Neutrophil (primary cell): ENCODE measurements around the gene FAM227A.

ENCODE experiments used
- H3K27ac ChIP-seq: fragments of 200-600 bp; sonication (generic); 2 replicates; pipeline ENCODE4 v1.5.1; 2016; ENCODE audit warnings: mild to moderate bottlenecking, moderate library complexity
- H3K27me3 ChIP-seq: fragments of 200-600 bp; sonication (generic); 2 replicates; pipeline ENCODE4 v1.6.0; 2016; ENCODE audit warnings: mild to moderate bottlenecking
- H3K36me3 ChIP-seq: fragments of 200-600 bp; sonication (generic); 2 replicates; pipeline ENCODE4 v1.5.1; 2017
- H3K4me1 ChIP-seq, 2 experiments: fragments of 200-600 bp in 1 of 2; sonication (generic) in 1 of 2; 1 replicate in 1 of 2; 2 replicates in 1 of 2; pipeline versions ENCODE4 v1.5.1 to v1.6.1; 2013 to 2016; ENCODE audit warnings: low read depth in 1 of 2, low read length in 1 of 2, mild to moderate bottlenecking in 1 of 2, moderate library complexity in 1 of 2; ENCODE audit not compliant: control insufficient read depth in 1 of 2, insufficient read depth in 1 of 2
- H3K4me3 ChIP-seq, 2 experiments: fragments of 200-600 bp in 1 of 2; sonication (generic) in 1 of 2; 1 replicate in 1 of 2; 2 replicates in 1 of 2; pipeline ENCODE4 v1.5.1; 2013 to 2016; ENCODE audit warnings: low read depth in 1 of 2, low read length in 1 of 2, mild to moderate bottlenecking in 1 of 2, moderate library complexity in 1 of 2
- H3K9me3 ChIP-seq: fragments of 200-600 bp; sonication (generic); 2 replicates; pipeline ENCODE4 v1.5.1; 2016
- CTCF ChIP-seq: fragments of 200-600 bp; sonication (generic); IDR thresholded peaks from 2 replicates; pipeline ENCODE4 v1.5.1; 2016; ENCODE audit warnings: antibody characterized with exemption

FAM227A gene

GRCh38 chr22:38684895-38685294, 28.7 kb upstream of the FAM227A start:
- TF ChIP-seq CTCF = no peak
- Histone ChIP-seq H3K4me3 (no peak overlapping the region), H3K9me3 (no peaks in the 10 kb centered on the region), H3K27ac (no peak overlapping the region), H3K4me1 (peaks cover 24% of the 10 kb centered on the region in 2 experiments), H3K27me3 (no peaks in the 10 kb centered on the region), H3K36me3 (peaks cover 32% of the 10 kb centered on the region)

GRCh38 chr22:38681582-38682335, 25.6 kb upstream of the FAM227A start, which contains the start of gene TOMM22:
Gene TOMM22 (plus strand): TSS chr22:38681957. CDS start chr22:38681979, 22 bp downstream.
- no peaks in the 10 kb centered on the region for H3K27me3 ChIP-seq
- peaks cover 12 to 13% of the 10 kb centered on the region in 2 experiments for H3K4me1 ChIP-seq
- no peaks in the 10 kb centered on the region for H3K9me3 ChIP-seq
- H3K36me3 ChIP-seq = peaks cover 11% of the 10 kb centered on the region
- H3K4me3 ChIP-seq = peak within 1 kb of the TSS; percentile 81 to 92
- peak within 1 kb of the TSS; percentile 67 for H3K27ac ChIP-seq
- TF ChIP-seq CTCF = peak; percentile 74

GRCh38 chr22:38675833-38676232, 19.6 kb upstream of the FAM227A start:
- TF ChIP-seq CTCF = no peak
- no peaks in the 10 kb centered on the region for H3K27me3 ChIP-seq
- no peak overlapping the region for H3K4me3 ChIP-seq
- no peak overlapping the region for H3K27ac ChIP-seq
- no peaks in the 10 kb centered on the region for H3K4me1 ChIP-seq
- H3K36me3 ChIP-seq = peaks cover 19% of the 10 kb centered on the region
- H3K9me3 ChIP-seq = no peaks in the 10 kb centered on the region

GRCh38 chr22:38674888-38675287, 18.7 kb upstream of the FAM227A start:
- Histone ChIP-seq H3K27ac (no peak overlapping the region), H3K4me3 (no peak overlapping the region), H3K27me3 (no peaks in the 10 kb centered on the region), H3K36me3 (peaks cover 22% of the 10 kb centered on the region), H3K4me1 (no peaks in the 10 kb centered on the region), H3K9me3 (no peaks in the 10 kb centered on the region)
- TF ChIP-seq CTCF = no peak

- Histone ChIP-seq H3K27me3 (no peaks in the 10 kb centered on the region), H3K4me3 (peak overlapping the region; percentile 78 to 95), H3K4me1 (peaks cover 13 to 17% of the 10 kb centered on the region in 2 experiments), H3K36me3 (no peaks in the 10 kb centered on the region), H3K9me3 (no peaks in the 10 kb centered on the region), H3K27ac (peak overlapping the region; percentile 86)
- TF ChIP-seq CTCF = no peak
These were observed 1.1 kb upstream of the FAM227A start for GRCh38 chr22:38657045-38657909.
